Vagina (tissue), 2 donors: Measurements from ENCODE around the gene TFPI.

Experiments used
- CTCF ChIP-seq, 3 experiments: fragments of 450-650 bp in 2 of 3; fragments of 200-600 bp in 1 of 3; sonication (generic) in 1 of 3; IDR thresholded peaks; one replicate each; pipeline ENCODE4 v1.5.1; 2017 to 2019; ENCODE audit warnings: antibody characterized with exemption in 3 of 3, mild to moderate bottlenecking in 2 of 3, moderate library complexity in 2 of 3
- POLR2A ChIP-seq, 2 donors: fragments of 450-650 bp; IDR thresholded peaks; one replicate each; pipeline ENCODE4 v1.6.1; 2017; ENCODE audit warnings: antibody characterized with exemption in 2 of 2, mild to moderate bottlenecking in 2 of 2, moderate library complexity in 2 of 2

- TF ChIP-seq CTCF (IDR thresholded peaks at IDR 0.05), result no peak
- TF ChIP-seq POLR2A (IDR thresholded peaks at IDR 0.05), result no peak
These were observed 119.2 kb downstream of the TFPI start for GRCh38 chr2:187435078-187435477.
